ENCODE results near the gene ARF1. TPM values are rescaled to one million over a fixed set of nuclear protein-coding genes. Genes with fewer than 3 reads are reported as not detected.

The ARF1 gene
- total and polyA plus RNA-seq, 2 of the 13 experiments (the other 11 are each of a cell fraction or from before 2014, with no cell fraction given), result 186 to 327 TPM

GRCh38 chr1:228141226-228142044 is 58.9 kb downstream of the ARF1 start (continued):
- no peak for TF ChIP-seq ATF6 (CRISPR knock-in tag; conservative IDR thresholded peaks at IDR 0.05)
- TF ChIP-seq ADNP (CRISPR knock-in tag; IDR thresholded peaks at IDR 0.05), result no peak
- TF ChIP-seq MLLT10 (CRISPR knock-in tag; IDR thresholded peaks at IDR 0.05), result no peak
- no peak for TF ChIP-seq ONECUT2 (CRISPR knock-in tag; IDR thresholded peaks at IDR 0.05)
- TF ChIP-seq ZNF576 (CRISPR knock-in tag; IDR thresholded peaks at IDR 0.05), result no peak
- TF ChIP-seq ZFP37 (CRISPR knock-in tag; IDR thresholded peaks at IDR 0.05; ENCODE audit: borderline replicate concordance), result no peak
- no peak for TF ChIP-seq ZNF776 (CRISPR knock-in tag; IDR thresholded peaks at IDR 0.05)
- no peak for TF ChIP-seq ZFP36L1 (CRISPR knock-in tag; IDR thresholded peaks at IDR 0.05)
- TF ChIP-seq TARDBP (CRISPR knock-in tag; IDR thresholded peaks at IDR 0.05), result no peak
- TF ChIP-seq DPF2 (CRISPR knock-in tag; IDR thresholded peaks at IDR 0.05; ENCODE audit: borderline replicate concordance, low read depth), result no peak
- no peak for TF ChIP-seq EP300 (IDR thresholded peaks at IDR 0.05; ENCODE audit: low read depth in 2 of 2, low read length in 2 of 2)
- no peak for TF ChIP-seq EP300 (CRISPR knock-in tag; IDR thresholded peaks at IDR 0.05; ENCODE audit: borderline replicate concordance)
- TF ChIP-seq ZNF12 (CRISPR knock-in tag; IDR thresholded peaks at IDR 0.05), result no peak
- TF ChIP-seq ZSCAN22 (CRISPR knock-in tag; IDR thresholded peaks at IDR 0.05), result no peak
- TF ChIP-seq TFAP4 (IDR thresholded peaks at IDR 0.05; ENCODE audit: borderline replicate concordance, low read depth), result no peak
- no peak for TF ChIP-seq ZNF317 (CRISPR knock-in tag; IDR thresholded peaks at IDR 0.05)
- TF ChIP-seq CEBPG (CRISPR knock-in tag; IDR thresholded peaks at IDR 0.05), result no peak
- TF ChIP-seq ZNF468 (CRISPR knock-in tag; IDR thresholded peaks at IDR 0.05), result no peak
- no peak for TF ChIP-seq PCBP1 (IDR thresholded peaks at IDR 0.05; ENCODE audit: borderline replicate concordance, low read depth, low read length)
- TF ChIP-seq HCFC1 (IDR thresholded peaks at IDR 0.05; ENCODE audit: low read depth, low read length), result no peak
- no peak for TF ChIP-seq ZBTB7B (CRISPR knock-in tag; IDR thresholded peaks at IDR 0.05)
- TF ChIP-seq TCF12 (IDR thresholded peaks at IDR 0.05), result no peak
- TF ChIP-seq TCF12 (CRISPR knock-in tag; IDR thresholded peaks at IDR 0.05), result no peak
- TF ChIP-seq AHR (CRISPR knock-in tag; IDR thresholded peaks at IDR 0.05), result no peak
- TF ChIP-seq ZBTB1 (CRISPR knock-in tag; IDR thresholded peaks at IDR 0.05; ENCODE audit: borderline replicate concordance), result no peak
- no peak for TF ChIP-seq RBFOX2 (IDR thresholded peaks at IDR 0.05; ENCODE audit: low read depth, low read length)
- no peak for TF ChIP-seq ZNF20 (CRISPR knock-in tag; IDR thresholded peaks at IDR 0.05)
- TF ChIP-seq E2F1 (CRISPR knock-in tag; IDR thresholded peaks at IDR 0.05), result no peak
- no peak for TF ChIP-seq TBP (CRISPR knock-in tag; IDR thresholded peaks at IDR 0.05)
- TF ChIP-seq ZSCAN21 (CRISPR knock-in tag; IDR thresholded peaks at IDR 0.05; ENCODE audit: borderline replicate concordance), result 0 out of 2 replicates have a peak, but pooled peaks have one; percentile 11
